EH (cell line): Measurements from ENCODE around the gene TSSC4.
A peak's percentile ranks its signal among the peaks of the same experiment; 100 is the strongest.

Source experiments
- DNase-seq: peaks from one replicate; pipeline ENCODE4 v3.0.0-alpha.2; 2015; ENCODE audit warnings: low read depth

The TSSC4 gene

DNA sequence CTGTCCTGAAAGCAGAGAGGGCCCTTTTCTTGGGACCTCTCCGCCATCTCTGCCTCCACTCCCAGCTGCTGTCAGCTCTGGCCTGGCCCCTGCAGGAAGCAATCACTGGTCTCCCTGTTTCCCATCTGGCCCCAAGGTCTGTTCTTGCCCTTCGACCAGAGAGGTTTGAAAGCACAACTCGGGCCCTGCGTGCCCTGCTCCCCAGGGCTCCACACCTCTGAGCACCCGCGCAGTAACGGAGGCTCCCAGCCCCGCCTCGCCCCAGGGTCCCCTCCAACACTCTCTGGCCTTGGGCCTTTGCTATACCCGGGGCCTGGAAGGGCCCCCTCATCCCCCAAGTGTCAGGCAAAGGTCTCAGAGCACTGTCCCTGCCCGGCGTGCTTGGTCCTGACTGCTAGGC, 31.2 kb upstream of the TSSC4 start:
- no peak for DNase-seq

DNA sequence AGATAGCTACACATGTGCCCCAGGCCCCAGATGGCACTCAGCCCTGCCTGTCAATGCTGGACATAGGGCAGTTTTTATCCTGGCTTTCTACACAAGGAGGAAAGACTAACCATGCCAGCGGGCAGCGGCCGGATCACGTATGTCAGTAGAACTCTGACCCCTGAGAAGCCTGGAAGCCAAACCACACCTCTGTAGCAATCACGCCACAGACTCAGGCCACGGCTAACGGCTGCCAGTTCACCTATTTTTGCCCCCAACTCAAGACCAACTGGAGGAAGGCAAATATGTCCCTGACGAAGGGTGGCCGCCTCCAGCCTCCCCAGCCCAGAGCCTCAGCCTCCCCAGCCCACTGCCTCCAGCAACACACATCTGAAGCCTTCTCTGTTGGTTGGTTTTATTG, 30.7 kb upstream of the TSSC4 start:
- no peak for DNase-seq

DNA sequence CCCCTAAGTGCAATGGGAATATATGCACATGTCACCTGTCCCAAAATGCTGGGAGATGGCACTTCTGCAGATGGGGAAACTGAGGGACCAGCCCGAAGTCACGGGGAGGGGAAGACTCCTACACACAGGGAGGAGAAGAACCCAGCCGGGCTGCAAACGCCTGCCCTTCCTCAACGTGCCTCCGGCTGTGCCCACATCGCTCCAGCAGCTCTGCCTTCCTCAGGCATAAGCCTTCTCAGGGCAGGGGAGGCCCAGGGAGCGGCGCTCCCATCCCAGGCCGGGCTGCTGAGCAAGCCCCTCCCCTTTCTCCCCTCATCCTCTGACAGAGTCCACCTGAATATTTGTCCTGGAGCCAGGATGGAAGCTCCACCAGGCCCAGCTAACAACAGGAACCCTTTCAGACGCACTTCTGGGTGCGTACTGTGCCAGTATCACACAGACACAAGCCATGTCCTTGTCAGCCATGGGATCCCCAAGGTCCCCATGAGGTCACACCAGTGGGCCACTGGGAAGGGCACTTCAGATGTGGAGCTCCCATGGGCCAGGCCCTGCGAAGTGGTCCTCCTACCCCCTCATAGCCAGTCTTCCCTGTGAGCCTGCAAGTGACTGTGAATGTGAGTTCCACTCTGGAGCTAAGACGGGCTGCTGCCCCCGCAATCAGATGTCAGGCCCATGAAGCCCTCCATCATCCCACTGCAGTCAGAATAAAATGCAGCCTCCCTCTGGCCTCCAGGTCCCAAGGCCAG, 25.9 kb upstream of the TSSC4 start:
- DNase-seq = no peak

DNA sequence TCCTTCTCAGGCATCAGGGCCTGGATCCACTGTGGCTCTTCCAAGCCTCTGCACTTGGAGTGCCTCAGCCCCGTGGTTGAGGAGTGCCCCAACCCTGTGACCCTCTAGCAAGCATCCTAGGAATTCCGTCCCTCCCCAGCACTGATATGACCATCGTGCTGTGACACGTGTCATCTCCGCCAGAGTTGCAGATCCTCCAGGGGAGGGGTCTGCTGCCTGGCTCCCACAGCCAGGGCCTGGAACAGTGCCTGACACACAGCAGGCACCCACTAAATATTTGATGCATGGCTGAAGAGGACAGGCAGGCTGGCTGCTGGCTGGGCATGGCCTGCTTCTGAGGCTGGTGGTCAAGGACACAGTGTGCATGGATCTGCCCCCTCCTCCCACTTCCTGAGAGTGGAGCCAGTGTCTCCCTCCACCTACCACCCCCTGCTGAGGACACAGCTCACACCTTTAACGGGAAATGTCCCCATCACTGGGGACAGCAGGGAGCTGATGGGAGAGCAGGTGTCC, 25.2 kb upstream of the TSSC4 start:
- DNase-seq = no peak

DNA sequence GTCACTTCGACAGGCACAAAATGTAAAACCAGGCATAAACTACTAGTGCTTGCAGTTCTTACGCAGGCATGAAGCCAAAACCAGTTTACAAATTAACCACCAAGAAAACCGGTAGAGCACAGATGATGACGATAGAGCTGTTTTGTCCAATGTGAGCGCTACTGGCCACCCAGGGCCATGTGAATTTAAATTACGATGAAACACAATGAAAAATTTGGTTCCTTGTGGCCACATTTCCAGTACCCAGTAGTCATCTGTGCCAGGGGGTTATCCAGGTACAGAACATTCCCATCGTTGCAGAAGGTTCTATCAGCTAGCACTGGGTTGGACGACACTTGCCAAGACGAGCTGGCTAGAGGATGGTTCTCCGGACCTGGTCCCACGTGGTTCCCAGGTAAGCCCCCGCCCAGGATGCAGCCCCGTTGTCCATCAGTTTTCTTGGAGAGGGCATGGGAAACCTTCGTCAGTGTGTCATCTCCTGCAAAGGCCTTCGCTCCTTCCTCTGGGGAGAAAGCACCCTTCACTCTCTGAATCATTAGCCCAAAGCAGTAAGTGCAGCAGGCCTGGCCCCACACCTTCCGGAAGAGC, 24.5 kb upstream of the TSSC4 start:
- no peak for DNase-seq

DNA sequence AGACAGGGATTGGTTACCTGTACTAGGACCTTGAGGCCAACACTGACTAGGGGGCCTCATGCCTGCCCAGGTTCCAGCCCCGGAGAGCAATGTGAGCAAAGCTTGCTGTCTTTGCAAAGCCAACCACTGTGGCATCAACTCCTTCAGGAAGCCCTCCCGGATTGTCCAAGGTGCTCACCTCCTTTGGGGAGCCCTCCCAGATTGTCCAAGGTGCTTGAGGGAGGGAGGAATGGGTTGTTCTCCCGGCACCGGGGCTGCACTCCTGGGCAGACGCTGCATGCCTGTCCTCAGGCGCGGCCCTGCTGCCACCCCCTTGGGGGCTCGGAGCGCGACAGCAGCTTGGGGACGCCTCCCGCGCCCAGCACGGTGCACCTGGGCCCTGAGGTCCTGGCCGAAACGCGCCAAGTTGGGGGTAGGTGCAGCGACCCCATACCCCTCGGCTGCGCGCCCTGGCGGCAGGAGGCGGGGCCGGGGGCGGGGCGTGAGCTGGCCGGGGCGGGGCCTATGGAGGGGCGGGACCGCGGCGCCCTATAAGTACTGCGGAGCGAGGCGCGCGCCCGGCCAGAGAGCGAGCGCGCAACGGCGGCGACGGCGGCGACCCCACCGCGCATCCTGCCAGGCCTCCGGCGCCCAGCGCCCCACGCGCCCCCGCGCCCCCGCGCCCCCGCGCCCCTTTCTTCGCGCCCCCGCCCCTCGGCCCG, 23.6 kb upstream of the TSSC4 start, which contains the start of gene CD81:
Gene CD81 (plus strand): TSS at position 560 of the 701 bp plus-strand sequence. CDS start 240 bp downstream, outside the sequence.
- DNase-seq = peak; percentile 47

DNA sequence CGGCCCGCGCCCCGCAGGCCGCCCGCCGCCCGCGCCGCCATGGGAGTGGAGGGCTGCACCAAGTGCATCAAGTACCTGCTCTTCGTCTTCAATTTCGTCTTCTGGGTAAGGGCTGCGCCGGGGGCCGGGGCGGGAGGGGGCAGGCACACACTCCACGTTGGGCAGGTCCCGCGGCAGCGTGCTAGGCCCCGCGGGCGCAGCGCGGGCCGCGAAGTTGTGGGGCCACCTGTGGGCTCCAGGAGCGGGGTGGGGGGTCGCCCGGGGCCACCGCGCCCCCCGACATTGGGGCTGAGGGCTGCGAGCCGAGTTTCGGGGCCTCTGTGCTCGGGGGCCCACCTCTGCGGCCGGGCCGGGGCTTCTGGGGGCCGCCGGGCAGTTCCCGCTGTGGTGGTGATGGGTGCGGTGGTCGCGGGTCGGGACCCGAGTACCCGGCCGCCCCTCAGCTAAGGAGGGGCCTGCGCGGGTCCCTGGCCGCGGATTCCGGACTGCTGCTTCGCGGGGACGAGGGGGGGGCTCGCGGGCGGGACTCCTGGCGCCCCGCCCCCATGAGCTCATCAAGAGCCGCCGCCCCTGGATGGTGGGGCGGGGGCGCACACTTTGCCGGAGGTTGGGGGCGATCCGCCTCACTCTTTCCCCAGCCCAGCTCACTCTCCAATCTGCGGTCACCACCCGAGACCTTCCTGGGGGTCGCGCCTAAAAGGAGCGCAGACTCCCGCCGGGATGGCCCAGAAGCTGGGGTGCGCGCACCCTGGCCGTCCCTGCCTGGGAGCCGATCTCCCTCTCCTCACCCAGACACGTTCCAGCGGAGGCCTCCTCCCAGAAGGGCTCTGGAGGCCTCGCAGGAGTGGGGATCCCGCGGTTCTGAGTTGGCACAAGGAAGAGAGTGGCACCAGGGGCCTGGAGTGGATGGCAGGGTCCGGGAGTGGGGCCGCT, 22.8 kb upstream of the TSSC4 start:
- DNase-seq = peak; percentile 61

DNA sequence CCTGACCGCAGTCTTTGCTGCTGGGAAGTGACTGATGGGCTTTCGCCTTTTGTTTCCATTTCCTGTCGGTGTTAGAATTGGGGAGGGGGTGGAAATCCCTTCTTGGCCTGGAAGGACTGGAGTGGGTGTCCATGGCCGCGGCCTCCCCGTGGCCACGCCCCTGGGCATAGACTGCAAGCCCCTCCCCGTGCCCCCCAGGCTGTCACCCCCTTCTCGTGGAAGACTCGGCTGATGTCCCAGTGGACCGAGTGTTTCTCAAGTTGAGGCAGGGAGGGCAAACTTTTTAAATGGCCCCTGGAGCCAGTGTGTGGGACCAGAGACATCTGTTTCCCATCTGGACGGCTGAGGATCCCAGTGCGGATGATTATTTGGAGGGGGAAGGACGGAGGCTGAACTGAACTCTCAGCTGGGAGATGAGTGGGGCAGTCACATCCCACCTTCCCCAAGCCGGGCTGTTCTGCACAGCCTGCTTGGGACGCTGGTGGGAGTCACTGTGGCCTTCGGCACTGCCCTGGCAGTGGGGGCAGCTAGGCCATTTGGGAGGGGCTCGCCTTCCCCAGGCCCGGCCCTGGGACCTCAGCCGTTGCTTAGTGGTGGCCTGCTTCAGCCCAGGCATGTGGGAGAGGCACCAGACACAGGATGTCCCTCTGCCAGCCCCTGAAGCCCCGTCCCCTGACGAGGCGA, 21.9 kb upstream of the TSSC4 start:
- DNase-seq = peak; percentile 75

DNA sequence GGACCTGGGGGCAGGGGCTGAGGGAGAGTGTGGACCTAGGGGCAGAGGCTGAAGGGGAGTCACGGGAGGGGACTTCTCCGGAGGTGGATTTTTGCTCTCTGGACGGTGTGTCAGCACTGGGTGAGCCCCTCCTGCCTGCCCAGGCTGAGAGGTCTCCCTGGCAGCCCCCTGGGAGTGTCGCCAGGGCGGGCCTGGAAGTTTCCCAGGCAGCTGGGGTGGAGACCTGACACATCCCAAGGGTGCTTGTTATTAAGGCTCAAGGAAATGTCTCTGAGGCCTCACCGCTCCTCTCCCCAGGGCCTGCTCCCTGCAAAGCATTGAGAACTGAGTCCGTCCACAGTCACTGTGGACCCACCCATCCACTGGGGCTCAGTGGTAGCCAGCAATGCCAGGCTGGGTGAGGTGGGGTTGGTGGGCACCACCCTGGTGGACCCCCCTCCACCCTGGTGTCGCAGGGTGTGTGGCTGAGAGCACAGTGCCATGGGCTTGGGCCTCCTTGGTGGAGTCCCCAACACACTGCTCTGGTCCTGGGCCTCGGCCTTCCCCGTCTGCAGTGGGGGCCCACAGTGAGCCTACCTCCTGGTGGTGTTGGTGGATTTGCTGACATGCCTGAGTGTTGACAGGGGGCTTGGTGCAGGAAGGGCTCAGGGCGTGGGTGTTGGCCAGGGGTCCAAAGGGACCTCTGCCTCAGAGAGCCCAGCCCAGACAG, 20.9 kb upstream of the TSSC4 start:
- no peak for DNase-seq

DNA sequence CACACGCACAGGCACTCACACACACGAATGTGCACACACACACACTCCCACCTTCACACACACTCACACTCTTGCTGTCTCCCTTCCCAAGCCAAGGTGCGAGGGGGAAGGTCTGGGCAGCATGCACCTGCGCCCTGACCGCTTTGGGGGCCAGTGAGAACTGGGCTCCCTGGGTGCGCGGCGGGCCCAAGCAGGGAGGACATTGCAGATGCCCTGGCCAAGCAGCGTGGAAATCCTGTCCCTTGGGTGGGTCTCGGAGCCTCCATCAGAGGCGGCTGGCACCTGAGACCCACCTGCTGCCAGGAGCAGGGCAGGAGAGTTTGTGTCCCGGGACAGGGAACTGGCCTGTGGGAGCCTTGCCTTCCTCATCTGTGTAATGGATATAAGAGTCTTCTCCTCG, 20.2 kb upstream of the TSSC4 start:
- no peak for DNase-seq

DNA sequence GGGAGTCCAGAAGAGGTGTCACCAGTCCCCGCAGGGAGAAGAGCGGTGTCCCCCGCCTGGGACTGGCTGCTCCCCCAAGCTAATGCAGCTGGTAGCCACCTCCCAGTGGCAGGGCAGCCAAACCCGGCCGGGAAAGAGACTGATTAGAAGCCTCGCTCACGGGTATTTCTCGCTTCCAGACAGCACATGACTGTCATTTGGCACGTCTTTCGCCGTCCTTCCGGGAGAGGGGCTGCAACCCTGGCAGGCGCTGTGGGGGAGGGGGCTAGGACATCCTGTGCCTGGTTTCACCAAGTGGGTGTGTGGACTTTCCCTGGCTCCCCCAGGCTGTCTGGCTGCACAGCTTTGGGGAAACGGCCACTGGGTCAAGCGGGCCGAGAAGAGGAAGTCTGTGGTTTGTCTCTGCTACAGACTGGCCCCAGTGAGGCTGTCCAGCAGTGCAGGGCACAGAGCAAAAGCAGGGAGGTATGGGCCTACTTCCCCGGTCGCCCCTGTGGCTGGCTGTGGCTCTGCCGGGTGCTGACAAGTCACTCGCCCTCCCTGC, 19.7 kb upstream of the TSSC4 start:
- DNase-seq = no peak

DNA sequence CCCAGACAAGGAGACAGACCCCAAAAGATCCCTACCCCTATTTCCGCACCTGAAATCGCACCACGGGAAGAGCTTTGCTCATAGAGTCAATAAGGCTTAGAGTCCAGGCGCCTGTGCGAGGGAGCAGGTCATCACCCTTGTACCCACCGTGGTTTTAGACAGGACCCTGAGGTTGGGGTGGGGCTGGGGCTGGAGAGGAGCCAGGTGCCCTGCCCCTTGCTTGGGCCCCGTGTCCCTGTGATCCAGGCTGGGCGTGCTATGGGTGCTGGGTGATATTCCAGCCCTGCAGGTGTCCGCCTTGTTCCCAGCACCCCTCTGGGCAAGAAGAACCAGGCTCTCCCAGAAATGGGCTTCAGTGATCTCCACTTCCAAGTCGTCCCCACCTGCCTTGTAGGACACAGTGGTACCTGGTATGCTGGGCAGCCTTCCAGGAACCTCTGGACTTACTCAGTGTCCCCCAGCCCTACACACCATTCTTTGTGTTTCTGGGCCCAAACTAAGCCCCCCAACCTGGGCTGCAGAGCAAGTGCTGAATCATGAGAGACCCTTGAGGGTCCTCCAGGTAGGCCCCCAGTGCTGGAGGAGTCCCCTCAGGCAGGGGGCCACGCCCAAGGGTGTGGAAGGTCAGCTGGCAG, 18.9 kb upstream of the TSSC4 start:
- DNase-seq = no peak

DNA sequence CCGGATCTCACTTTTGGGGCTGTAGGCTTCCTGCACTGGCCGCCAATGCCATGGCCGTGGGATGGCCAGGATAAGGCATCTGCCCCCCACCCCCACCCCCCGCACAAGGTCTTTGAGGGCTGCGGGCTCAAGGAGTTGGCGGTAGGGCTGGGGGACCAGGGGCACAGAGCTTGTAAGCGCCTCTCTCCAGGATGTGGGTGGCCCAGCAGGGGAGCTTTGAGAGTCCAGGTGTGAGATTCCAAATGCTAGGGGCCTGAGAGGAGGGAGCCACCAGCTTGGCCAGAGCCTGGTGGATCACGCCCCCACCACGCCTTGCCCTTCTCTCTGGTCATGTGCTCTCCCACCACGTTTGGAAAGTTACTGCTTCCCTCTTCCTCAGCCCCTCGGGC, 18.4 kb upstream of the TSSC4 start:
- DNase-seq = no peak

DNA sequence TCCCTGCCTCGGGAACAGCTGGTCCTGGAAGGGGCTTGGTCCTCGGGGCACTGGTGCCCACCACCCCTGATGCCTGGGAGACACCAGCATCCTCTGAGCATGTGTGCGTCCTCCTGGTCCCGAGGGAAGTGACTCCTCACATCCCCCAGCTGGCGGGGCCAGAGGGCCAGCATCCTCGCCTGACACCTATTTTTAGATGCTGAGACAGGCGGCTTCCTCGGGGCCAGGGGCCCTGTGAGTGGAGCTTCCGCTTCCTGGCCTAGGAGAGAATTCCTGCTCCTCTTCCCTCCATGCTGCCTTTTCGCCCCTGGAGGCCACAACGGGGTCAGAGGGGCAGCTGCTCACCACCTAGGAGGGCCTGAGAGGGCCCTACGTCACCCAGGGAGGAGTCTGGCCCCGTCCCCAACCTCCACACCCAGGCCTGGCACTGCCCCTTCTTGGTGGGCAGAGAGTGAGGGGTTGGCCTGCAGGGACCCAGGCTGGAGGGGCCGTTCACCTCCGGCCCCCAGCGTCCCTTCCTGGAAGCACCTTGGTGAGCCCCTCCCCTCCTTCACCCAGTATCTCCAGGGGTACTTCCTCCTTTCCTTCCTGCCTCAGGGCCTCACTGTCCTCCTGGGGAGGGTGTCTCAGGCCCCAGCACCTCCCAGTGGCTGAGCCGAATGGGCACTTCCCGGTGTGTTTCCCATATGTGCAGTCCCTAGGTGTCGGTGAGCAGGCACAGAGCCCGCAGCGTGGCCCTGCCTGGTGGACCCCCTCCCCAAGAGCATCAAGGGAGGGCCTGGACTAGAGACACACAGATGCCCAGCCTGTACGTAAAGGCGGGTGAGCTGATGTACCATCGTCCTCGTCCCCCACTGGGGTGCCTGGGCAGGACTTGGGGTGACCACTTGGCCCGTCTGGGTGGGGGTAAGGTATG, 17.4 kb upstream of the TSSC4 start:
- peak; percentile 79 for DNase-seq

DNA sequence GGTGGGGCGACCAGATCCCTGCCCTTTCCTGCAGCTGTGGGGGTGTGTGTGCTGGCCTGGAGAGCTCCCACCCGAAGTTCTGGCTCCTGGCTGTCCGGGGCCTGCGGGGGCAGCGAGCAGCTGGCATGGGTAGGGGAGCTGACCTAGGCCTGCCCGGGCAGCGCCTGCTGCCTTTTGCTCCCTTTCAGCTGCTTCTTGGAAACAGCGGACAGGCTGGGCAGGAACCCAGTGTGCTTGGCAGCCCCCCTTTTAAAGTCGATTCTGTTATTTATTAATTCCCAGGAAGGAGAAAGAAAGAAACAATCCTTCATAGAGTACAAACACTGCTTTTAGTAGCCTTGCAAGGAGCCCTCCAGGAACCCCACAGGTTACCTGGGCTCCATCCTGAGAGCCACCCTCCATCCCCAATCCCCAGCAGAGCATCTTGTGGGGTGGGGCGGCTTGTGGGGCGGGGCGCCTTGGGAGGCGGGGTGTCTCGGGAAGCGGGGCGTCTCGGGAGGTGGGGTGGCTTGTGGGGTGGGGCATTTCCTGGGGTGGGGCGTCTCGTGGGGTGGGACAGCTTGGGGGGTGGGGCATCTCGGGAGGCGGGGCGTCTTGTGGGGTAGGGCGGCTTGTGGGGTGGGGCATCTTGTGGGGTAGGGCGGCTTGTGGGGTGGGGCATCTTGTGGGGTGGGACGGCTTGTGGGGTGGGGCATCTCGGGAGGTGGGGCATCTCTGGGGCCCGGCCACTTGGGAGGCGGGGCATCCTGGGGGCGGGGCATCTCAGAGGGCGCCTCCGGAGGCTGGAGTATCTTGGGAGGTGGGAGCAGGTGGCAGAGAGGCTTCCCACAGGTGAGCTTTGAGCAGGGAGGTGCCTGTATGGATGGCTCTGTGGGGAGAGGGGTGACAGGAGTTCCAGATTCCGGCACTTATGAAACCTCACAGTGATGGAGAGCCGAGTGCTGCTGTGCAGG, 16.4 kb upstream of the TSSC4 start:
- DNase-seq = no peak

DNA sequence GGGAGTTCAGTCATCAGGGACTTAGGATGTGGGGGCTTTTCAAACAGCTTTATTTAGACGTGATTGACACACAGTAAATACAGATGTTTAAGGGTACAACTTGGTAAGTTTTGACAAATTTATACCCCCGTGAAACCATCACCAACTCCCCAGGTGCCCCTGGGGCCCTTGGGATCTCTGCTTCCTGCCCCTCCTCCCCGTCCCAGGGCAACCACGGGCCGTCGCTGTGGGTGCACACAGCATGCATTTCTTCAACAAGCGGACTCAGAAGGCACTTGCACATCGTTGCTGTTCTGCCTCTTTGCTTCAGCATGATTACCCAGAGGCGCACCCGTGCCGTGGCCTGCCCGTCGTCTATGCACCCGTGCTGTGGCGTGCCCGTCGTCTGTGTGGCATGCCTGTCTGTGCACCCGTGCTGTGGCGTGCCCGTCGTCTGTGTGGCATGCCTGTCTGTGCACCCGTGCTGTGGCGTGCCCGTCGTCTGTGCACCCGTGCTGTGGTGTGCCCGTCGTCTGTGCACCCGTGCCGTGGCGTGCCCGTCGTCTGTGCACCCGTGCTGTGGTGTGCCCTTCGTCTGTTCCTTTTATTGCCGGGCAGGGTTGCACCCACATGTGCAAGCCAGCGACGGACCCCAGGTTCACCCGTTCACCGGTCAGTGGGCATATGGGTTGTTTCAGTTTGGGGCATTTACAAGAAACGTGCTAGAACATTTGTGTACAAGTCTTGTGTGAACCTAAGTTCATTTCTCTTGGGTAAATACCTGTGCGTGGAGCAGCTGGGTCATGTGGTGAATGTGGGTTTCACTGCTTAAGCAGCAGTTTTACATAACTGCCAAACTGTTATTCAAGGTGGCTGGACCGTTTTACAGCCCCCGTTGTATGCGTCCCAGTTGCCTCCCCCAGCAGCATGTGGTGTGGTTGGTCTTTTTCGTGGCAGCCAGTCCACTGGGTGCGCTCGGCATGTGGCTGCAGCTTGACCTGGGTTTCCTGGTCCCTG, 15.1 kb upstream of the TSSC4 start:
- no peak for DNase-seq
